ENCODE results near the gene FLT3. TPM values are rescaled to one million over a fixed set of nuclear protein-coding genes. Genes with fewer than 3 reads are reported as not detected.

The FLT3 gene
- total and polyA plus RNA-seq, 2 of the 13 experiments (the other 11 are each of a cell fraction or from before 2014, with no cell fraction given): not detected

- TF ChIP-seq GABPA (IDR thresholded peaks at IDR 0.05; ENCODE audit: low read depth, low read length) (no peak), GABPA (CRISPR knock-in tag; IDR thresholded peaks at IDR 0.05; ENCODE audit: low read depth) (no peak)
Observed at GRCh38 chr13:28027607-28028364, 72.6 kb downstream of the FLT3 start (continued).

- Histone ChIP-seq H3K9me3 (ENCODE audit: low read length) (no peaks in the 10 kb centered on the region), H3K36me3 (replicated peaks in 1 of 2; ENCODE audit: control insufficient read depth in 1 of 2, insufficient read depth in 2 of 2, low read length in 2 of 2) (no peaks in the 10 kb centered on the region), H3K4me2 (ENCODE audit: low read depth, low read length) (no peak overlapping the region), H3K4me3 (replicated peaks in 1 of 3; ENCODE audit: insufficient read depth in 1 of 3, low read depth in 2 of 3, low read length in 3 of 3) (no peak overlapping the region), H3K4me1 (ENCODE audit: insufficient read depth, low read length) (peaks cover 22% of the 10 kb centered on the region), H3K27ac (ENCODE audit: extremely low read length, insufficient read depth, low read length) (no peak overlapping the region), H3K79me2 (ENCODE audit: insufficient read depth, low read length) (no peaks in the 10 kb centered on the region), H3K27me3 (ENCODE audit: control insufficient read depth in 1 of 2, insufficient read depth in 2 of 2, low read length in 2 of 2) (no peaks in the 10 kb centered on the region), H2AFZ (ENCODE audit: low read length) (no peak overlapping the region), H3K9ac (ENCODE audit: insufficient read depth, low read depth, low read length) (no peak overlapping the region), H4K20me1 (ENCODE audit: insufficient read depth, low read length) (no peaks in the 10 kb centered on the region)
- intact Hi-C loops (cut with micrococcal nuclease; ENCODE audit: unreplicated experiment): no loop called here
- TF ChIP-seq SIX1 (CRISPR knock-in tag; IDR thresholded peaks at IDR 0.05; ENCODE audit: borderline replicate concordance): no peak
- no peak for TF ChIP-seq KAT2B (IDR thresholded peaks at IDR 0.05; ENCODE audit: borderline replicate concordance, low read depth, low read length)
- TF ChIP-seq SRY (CRISPR knock-in tag; IDR thresholded peaks at IDR 0.05): no peak
- TF ChIP-seq SP2 (CRISPR knock-in tag; IDR thresholded peaks at IDR 0.05): no peak
- no peak for TF ChIP-seq TMF1 (CRISPR knock-in tag; IDR thresholded peaks at IDR 0.05; ENCODE audit: low read depth)
- no peak for TF ChIP-seq ZNF780A (CRISPR knock-in tag; IDR thresholded peaks at IDR 0.05)
- TF ChIP-seq TOE1 (CRISPR knock-in tag; IDR thresholded peaks at IDR 0.05): no peak
- no peak for TF ChIP-seq SP140L (CRISPR knock-in tag; IDR thresholded peaks at IDR 0.05; ENCODE audit: borderline replicate concordance)
- TF ChIP-seq ZNF562 (CRISPR knock-in tag; IDR thresholded peaks at IDR 0.05; ENCODE audit: borderline replicate concordance): no peak
- TF ChIP-seq SOX6 (IDR thresholded peaks at IDR 0.05): no peak
- no peak for TF ChIP-seq SOX6 (CRISPR knock-in tag; IDR thresholded peaks at IDR 0.05)
- TF ChIP-seq ZNF3 (CRISPR knock-in tag; IDR thresholded peaks at IDR 0.05): no peak
- no peak for TF ChIP-seq MIXL1 (CRISPR knock-in tag; IDR thresholded peaks at IDR 0.05)
- no peak for TF ChIP-seq SRSF9 (IDR thresholded peaks at IDR 0.05; ENCODE audit: borderline replicate concordance, insufficient read depth, low read depth, low read length, poor library complexity, severe bottlenecking)
- TF ChIP-seq IRF1 (CRISPR knock-in tag; IDR thresholded peaks at IDR 0.05; ENCODE audit: low read depth): no peak
- TF ChIP-seq ZNF510 (CRISPR knock-in tag; IDR thresholded peaks at IDR 0.05; ENCODE audit: low read depth): no peak
- ATAC-seq: no peak
- ChIA-PET CTCF (ENCODE audit: low intra/inter-chr PET ratio, low total read pairs) (no interaction called here), POLR2A (no interaction called here)
- no peak for FAIRE-seq
- no peak for DNase-seq (ENCODE audit: low spot score)
- in situ Hi-C loops (cut with HindIII; ENCODE audit: extremely low pct_ligation_motif_present, low pct_unique_long_range_greater_than_20kb): no loop called here
- BruUV-seq (replicated peaks): no TSS peak
Observed at GRCh38 chr13:28027071-28027470, 73.3 kb downstream of the FLT3 start.
